NCI-H2029 (cell line): Measurements from ENCODE around the gene ARHGAP8.
"Not testable (repeated sequence)": the region's sequence is repeated elsewhere in the genome, so short reads cannot be mapped to it uniquely, and the experiment has no call there.

Source experiments
- DNase-seq: peaks from one replicate; lab custom pipeline; 2025; lab: John Stamatoyannopoulos, UW

ARHGAP8 gene

DNA sequence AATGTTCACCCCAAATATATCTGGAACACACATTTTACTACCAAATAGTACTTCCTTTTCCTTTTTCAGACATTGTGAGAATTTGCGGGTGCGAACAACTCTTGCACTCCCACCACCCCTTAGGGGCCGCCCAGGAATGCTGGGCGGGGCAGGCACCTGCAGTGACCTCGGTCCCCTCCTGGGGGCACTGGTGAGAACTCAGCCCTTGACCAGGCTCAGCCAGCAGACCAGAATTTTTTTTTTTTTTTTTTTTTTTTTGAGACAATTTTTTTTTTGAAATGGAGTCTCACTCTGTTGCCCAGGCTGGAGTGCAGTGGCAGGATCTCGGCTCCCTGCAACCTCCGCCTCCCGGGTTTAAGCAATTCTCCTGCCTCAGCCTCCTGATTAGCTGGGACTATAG, 75.8 kb downstream of the ARHGAP8 start:
- DNase-seq: no peak

DNA sequence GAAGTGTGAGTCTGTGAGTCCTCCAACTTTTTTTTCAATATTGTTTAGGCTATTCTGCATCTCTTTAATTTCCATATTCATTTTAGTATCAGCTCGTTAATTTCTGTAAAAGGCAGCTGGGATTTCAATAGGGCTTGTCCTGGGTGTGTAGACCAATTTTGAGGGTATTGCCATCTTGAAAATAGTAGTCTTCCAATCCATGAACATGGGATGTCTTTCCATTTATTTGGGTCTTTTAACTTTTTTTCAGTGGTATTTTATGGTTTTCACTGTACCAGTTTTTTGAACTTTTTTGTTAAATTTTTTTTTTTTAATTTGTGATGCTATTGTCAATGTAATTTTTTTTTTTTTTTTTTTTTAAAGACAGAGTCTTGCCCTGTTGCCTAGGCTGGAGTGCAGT, 79.5 kb downstream of the ARHGAP8 start:
- no peak for DNase-seq

DNA sequence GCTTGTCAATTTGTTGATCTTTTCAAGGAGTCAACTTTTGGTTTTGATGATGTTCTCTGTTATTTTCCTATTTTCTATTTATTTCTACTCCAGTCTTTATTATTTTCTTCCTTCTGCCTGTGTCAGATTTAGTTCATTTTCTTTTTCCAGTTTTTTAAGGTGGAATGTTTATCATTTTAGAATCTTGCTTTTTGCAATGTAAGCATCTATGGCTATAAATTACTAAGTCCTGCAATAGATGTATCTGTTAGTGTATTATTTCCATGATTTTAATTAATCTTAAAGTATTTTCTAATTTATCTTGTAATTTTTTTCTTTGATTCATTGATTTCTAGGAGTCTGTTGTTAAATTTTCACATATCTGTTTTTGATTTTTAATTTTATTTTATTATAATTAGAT, 81.7 kb downstream of the ARHGAP8 start:
- no peak for DNase-seq

DNA sequence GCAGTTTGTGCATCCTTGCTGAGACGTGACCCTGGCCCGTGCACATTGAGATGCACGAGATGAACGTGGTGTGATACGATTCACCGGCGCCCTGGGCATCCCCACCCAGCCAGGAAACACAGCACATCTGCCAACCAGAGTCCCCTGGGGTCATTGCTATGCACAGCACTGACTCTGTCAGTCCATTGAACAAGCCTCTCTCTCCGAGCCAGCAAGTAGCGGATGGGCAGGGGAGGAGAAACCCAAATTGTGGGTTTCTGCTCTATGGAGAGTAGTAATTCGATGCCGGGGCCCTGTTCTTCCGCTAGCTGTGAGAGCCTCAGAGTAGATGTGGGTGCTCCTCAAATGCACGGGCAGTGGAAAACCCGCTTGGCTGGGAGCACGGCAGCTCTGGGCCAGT, 85.1 kb downstream of the ARHGAP8 start:
- DNase-seq: no peak

DNA sequence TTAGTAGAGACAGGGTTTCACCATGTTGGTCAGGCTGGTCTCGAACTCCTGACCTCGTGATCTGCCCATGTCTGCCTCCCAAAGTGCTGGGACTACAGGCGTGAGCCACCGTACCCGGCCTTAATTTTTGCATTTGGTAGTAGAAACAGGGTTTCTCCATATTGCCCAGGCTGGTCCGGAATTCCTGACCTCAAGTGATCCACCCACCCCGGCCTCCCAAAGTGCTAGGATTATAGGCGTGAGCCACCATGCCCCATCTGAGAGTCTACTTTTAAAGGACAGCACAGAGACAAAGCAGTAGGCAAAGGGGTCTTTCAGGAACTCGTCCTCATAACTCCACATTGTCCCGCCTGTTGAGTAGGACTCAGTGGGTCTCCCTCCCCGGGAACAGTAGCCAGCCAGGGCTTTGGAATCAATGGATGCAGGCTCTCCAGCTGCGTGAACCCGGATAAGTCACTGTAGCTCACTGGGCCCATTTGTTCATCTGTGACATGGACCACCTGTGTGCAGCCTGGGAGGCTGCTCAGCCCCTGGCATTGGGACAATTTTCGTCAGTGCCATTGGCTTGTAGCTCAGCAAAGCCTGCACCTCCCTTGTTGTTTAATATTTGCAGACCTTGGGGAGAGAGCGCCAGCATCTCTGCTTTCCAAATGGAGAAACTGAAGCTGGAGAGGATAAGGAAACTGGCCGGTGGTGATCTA, 86.1 kb downstream of the ARHGAP8 start:
- DNase-seq: no peak

DNA sequence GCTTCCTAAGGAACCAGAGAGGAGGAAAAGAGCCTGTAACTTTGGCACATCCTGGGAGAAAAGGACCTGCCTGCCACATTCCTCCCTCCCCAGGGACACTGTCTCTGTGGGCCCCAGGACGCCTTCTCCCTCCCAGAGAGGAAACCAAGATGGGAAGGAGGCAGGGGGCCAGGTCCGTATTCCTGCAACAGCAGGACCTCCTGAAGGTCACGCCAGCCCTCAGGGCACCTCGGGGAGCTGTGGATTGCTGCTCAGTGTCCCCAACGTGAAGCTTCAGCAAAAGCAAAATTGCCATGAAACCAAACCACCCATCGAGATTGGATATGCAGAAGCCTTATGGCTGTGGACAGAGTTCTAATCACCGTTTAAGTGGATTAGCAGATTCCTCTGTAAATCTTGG, 86.7 kb downstream of the ARHGAP8 start:
- DNase-seq: no peak

DNA sequence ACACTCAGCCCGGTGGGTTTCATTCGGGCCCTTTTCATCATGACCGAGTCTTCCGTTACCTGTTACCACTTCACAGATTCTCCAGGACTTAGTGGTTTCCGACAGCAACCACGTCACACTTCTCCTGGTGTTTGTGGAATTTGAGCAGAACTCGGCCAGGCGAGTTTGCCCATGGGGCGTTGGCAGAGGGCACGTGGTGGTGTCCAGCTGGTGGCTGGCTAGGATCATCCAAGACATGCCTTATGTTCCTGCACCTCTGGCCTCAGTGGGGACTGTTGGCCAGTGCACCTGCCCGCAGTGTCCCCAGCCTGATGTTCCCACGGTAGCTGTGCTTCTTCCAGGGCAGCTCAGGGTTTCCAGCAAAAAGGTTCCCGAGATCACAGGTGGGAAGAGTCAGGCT, 87.3 kb downstream of the ARHGAP8 start:
- DNase-seq: no peak

DNA sequence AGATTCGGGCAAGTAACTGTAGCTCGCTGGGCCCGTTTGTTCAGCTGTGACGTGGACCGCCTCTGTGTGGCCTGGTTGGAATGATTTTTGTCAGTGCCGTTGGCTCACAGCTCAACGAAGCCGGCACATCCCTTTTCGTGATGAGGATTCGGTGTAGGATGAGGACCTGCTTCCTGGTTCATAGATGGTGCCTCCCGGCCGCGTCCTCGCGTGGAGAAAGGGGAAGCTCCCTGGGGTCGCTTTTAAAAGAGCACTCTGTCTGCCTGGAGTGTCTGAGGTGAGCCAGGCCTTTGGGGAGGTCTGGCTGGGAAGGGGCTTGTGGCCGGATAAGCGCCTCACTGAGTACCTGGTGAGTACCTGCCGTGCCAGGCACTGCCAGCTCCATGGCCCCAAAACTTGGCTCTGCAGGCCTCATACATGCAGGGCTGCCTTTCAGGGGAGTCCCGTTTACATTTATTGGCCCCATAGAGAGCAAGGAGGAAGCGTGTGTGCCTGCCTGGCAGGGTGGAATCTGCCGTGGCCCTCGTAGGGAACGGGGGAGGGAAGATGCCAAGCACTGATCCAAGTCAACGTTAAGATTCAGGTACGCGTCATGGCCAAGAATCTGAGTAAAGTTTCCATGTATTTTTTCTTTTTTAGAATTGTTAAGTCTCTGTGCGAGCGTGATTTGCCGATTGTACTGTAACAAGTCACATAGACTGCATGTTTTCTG, 88.4 kb downstream of the ARHGAP8 start:
- DNase-seq: no peak

DNA sequence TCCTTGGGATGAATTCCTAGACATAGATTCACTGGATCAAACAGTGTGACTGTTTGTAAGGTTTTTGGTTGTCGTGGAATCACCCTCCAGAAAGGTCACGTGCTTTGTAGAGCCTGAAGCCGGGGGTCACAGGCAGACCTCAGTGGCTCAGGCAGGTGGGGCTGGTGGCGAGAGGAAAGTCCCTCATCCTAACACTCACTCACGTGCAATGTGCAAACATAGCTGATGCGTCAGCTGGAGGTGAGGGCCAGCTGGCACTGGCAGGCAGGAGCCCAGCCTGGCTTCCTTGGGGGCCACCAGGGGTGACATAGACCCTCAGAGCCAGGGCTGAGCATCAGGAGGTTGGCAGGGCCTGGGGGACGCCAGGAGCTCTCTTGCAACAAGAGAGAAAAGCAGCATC, 90.0 kb downstream of the ARHGAP8 start:
- no peak for DNase-seq

DNA sequence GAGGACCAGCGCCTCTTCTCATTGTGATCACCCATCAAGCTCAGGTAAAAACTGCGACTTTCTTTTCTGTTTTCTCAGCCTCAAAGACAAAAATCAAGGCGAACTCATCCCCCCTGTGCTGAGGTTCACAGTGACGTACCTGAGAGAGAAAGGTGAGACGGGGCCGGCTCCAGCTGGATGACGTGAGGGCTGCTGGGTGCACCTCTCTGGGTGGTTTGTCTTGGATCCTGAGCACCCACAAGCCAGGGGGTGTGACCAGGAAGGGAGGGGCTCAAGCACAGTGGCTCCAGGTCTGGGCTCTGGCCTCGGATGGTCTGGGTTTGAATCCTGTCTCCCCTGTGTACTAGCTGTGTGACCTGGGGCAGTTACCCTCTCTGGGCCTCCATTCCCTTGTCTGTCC, 92.8 kb downstream of the ARHGAP8 start:
- DNase-seq: no peak

DNA sequence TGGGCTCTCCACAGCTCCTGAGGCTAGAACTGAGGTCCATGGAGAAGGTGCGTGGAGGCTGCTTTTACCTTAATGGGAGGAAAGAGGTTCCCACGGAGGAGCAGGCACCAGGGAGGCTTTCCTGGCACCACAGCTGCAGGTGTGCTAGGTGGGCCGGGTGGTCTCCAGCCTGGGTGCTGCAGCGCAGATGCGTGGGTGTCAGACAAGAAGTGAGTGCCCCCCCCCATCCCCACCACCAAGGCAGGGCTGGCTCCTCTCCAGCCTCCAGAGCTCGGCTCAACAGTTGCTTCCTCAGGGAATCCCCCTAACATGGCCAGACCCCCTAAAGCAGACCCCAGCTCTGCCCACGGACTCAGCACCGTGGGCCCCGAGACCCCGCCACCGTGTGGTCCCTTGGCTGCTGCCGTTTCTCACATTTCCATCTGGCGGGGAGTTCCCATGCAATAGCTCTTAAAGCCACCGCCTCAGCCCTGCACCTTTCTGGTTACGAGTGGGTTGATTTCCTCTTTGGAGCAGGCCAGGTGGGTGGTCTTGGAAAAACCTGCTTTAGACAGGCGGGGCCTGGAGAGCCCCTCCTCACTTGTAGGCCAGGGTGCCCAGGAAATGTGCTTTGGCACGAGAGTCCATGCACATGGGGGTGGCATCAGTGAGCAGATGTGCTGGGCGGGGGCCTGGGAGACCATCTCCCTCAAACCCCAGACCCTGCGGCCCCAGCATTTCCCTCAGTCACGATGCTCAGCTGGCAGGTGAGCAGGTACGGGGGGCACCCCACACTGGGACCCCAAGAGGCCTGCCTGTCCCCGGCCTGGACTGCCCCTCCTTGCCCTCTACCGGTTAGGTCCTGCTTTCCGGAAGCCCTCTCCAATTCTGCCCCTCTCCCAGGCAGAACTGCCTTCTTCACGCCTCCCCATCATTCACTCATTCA, 93.7 kb downstream of the ARHGAP8 start:
- DNase-seq: no peak

DNA sequence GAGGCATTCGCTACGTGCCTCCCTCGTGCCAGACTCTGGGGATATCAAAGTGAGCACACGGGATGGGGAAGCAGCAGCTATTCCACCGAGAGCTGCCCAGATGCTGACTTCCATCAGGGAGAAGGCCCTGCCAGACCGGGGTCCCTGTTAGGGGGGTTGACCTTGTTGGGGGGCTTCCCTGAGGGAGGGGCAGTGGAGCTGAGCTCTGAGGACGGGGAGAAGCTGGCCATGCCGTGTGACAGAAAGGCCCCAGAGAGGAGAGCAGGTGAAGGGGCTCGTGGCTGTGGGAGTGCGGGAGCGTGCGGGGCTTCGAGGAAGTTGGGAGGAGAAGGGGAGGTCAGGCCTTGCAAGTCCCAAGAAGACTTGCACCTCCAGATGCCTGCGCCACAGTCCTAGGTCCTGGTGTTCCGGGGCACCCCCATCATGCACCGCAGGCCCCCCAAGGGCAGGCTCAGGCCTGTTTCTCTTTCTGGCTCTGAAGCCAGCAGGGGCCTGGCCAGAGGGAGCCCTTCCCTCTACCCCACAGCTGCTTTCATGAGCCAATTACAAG, 94.4 kb downstream of the ARHGAP8 start:
- DNase-seq: no peak

DNA sequence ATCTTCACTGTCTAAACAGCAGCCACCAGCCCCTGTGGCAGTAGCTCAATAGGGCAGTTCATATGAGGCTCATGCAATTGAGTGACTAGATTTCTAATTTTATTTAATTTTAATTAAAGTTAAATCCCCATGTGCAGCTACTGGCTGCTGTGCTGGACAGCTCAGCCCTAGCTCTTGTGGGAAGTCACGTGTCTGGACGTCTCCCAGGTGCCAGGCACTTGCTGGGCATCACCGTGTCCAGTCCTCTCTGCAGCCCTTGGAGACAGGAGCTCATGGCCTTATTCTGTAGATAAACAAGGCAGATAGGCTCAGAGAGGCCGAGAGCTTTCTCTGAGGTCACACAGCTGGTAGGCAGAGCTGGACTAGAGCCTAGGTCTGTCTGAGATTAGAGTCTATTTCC, 95.0 kb downstream of the ARHGAP8 start:
- no peak for DNase-seq

DNA sequence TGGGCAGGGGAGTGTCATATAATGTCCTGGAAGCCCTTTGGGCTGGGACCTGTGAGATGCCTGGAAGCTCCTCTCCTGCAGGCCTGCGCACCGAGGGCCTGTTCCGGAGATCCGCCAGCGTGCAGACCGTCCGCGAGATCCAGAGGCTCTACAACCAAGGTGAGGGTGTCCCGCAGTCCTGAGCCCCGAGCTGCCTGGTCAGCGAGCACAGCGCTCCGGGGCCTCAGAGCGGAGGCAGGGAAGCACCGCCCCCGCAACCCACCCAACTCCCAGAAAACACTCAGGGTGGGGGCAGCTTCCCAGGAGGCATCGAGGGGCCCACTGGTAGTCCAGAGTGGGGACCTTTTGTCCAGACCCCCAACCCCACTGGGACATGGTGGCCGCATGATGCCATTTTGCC, 95.5 kb downstream of the ARHGAP8 start:
- no peak for DNase-seq

DNA sequence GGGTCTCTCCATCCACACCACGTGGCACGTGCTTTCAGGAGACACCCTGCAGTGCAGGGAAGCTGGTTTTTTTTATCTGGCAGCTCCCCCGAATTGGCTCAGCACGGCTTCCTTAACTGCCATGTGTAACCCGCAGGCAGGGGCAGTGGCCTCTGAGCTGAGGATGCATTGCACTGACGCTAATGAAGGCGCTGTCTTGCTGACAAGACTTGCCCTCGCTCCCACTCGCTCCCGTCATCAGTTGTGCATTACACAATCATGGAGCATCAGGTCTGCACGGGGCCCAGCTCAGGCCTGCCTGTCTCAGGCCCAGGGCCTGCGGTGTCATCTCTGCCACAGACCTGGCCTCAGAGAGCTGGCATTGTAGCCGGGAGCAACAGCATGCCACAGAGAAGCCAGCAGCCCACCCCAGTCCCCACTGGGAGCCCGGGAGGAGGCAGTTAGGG, 95.9 kb downstream of the ARHGAP8 start:
- DNase-seq: no peak

DNA sequence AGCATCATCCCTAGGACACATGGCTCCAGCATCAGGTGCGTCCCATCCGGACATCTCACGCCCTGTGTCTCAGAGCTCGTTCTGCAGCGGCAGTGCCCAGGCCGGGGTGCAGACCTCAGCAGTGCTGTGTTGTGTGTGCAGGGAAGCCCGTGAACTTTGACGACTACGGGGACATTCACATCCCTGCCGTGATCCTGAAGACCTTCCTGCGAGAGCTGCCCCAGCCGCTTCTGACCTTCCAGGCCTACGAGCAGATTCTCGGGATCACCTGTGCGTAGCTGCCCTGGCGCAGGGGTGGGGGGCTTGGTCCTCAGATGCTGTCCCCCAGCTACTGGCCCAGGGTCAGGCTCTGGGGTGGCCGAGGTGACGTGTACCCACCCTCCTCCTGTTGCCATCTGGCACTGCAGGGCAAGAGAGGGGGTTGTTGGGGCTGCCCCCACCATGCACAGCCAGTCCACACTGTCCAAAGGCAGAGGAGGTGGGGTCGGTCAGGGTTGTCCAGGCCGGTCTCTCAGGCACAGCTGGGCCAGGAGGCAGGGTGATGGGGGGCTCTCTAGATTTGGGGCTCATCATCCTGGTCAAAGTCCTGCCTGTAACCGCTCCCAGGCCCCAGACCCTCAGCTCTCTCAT, 96.5 kb downstream of the ARHGAP8 start:
- DNase-seq: no peak

DNA sequence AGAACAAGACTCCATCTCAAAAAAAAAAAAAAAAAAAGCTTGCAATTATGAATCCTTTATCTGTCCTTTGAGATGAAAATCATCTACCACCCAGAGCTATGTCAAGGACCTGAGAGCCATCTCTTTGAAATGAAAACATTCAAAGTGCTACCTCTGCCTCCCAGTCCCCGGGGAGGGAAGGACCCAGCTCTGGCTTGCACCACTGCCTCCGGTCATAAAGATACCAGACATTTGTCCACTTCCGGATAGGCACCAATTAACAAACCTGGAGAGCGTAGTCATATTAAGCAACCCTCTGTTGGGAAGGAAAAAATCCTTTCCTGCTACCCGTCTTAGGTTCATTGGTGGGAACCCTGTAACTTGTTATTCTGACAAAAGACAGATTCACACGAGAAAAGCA, 98.6 kb downstream of the ARHGAP8 start:
- no peak for DNase-seq

DNA sequence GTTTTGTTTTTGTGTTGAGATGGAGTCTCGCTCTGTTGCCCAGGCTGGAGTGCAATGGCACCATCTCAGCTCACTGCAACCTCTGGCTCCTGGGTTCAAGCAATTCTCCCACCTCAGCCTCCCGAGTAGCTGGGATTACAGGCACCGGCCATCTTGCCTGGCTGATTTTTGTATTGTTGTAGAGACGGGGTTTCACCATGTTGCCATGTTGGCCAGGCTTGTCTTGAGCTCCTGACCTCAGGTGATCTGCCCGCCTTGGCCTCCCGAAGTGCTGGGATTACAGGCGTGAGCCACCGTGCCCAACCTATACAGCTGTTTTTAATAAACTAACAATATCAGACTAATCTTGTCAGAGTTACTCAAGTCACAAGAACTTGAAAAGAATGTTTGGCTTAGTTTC, 102.3 kb downstream of the ARHGAP8 start:
- not testable (repeated sequence) for DNase-seq

DNA sequence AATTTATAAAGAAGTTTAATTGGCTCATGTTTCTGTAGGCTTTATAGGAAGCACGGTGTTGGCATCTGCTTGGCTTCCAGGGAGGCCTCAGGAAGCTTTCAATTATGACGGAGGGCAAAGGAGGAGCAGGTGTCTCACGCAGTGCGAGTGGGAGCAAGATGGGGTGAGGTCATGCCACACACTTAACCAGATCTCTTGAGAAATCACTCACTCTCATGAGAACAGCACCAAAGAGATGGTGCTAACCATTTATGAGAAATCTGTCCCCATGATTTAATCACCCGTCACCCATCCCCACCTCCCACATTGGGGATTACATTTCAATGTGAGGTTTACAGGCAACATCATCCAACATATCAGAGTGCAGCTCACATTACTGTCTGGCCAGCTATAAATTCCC, 103.5 kb downstream of the ARHGAP8 start:
- no peak for DNase-seq

DNA sequence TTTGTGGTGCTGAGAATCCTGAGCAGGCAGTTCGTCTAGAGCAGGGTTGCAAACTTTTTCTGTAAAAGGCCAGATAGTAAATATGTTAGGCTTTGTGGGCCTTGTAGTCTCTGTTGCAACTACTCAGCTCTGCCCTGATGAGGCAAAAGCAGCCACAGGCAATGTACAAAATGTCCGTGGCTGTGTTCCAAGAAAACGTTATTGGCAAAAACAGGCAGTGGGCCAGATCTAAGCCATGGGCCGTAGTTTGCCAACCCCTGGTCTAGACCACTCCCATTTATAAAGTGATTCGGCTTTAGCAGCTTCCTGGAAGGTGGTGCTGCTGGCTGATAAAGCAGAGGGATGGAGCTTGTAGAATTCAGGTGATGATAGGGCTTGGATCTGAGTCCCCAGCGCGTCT, 106.4 kb downstream of the ARHGAP8 start:
- DNase-seq: not testable (repeated sequence)

DNA sequence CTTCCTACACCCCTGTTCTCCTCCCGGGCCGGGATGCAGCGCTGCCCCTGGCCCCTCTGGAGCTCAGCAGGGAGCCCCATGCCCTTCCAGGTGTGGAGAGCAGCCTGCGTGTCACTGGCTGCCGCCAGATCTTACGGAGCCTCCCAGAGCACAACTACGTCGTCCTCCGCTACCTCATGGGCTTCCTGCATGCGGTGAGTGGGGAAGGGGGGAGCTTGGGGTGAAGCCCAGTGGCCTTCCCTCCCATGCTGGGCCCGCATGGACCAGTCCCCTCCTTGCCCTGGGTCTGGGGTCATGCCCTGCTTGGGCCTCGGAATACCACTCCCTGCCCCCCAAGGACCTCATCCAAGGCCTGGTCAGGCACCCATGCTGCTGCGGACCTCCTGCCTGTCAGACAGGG, 107.3 kb downstream of the ARHGAP8 start:
- DNase-seq: no peak

DNA sequence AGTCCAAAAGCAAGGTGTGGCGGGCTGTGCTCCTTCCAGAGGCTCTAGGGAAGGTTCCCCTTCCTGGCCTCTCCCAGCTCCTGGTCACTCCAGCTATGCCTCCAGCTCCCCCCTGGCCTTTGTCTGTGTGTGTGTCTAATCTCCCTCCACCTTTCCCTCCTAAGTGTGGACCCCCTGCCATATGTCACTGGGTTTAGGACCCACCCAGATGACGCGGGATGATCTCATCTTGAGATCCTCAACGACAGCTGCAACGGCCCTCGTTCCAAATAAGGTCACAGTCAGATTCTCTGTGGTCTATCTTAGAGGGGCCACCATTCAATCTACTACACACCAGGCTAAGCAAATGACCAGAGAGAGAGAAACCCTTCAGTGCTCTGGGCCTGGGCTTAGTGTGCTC, 107.9 kb downstream of the ARHGAP8 start:
- DNase-seq: no peak
